ENCODE results near the gene PPAN.

PPAN gene

GRCh38 chr19:10141973-10142372 lies 35.8 kb downstream of the PPAN start:
- DNase-seq, result no peak

DNA sequence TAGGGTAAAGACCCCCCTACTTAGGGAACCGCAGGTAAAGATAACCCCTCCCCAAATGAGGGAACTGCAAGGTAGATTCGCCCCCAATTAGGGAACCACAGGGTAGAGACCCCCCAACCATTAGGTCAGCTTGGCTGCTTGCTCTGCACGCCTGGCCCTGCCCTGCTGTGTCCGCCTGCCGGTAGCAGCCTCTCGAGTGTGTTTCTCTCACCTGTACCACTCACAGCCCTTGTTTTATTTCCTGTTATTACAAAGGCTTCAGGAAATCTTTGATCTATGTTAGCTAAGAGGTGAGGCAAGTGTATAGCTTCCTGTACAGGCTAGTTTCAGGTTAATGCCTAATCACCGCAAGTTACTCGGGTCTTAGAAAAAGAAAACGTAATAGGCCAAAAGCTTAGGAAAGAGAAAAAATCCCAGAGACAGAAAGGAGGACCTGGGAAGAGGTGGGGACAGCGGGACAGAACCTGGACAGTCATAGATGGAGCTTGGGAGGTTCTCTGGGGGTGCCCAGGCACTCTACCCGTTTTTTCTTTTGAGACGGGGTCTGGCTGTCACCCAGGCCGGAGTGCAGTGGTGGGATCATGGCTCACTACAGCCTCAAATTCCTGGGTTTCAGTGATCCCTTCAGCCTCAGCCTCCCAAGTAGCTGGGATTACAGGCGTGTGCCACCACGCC lies 36.7 kb downstream of the PPAN start:
- no peak for DNase-seq

DNA sequence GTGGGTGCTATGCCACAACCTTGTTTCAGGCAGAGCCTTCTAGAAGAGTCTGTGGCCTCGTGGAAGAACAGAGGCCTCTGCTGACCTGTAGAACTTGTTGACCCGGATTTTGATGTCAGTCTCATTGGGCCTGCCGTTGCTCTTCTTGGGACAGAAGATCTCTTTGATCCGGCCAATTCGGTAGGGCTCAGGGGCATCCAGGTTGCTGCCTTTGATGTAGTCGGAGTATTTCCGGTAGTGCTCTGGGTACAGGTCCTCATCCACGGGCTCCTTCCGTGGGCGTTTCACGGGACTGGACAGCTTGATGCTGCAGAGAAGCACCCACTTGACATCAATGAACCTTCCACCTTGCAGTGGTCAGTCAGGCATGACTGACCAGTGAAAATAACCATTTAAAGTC lies 37.5 kb downstream of the PPAN start:
- DNase-seq, result no peak

GRCh38 chr19:10144361-10144760 lies 38.2 kb downstream of the PPAN start:
- DNase-seq, result no peak

DNA sequence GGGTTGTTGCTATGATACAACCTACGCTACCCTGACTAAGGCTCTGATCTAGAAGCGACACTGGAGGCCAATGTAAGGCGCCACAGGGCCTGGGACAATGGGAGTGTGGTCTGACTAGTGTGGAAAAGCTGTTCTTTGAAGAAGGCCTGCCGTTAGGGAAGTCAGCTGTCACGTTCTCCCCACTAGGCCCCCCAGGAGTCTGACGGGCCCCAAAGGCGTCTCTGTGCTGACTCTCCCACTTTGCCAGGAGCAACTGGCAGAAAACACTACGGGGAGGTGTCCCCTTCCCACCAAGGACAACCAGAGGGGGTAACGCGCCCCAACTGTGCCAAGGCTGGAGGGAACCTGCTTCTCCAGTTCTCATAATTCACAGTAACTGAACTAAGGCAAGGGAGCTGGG lies 38.9 kb downstream of the PPAN start:
- no peak for DNase-seq

DNA sequence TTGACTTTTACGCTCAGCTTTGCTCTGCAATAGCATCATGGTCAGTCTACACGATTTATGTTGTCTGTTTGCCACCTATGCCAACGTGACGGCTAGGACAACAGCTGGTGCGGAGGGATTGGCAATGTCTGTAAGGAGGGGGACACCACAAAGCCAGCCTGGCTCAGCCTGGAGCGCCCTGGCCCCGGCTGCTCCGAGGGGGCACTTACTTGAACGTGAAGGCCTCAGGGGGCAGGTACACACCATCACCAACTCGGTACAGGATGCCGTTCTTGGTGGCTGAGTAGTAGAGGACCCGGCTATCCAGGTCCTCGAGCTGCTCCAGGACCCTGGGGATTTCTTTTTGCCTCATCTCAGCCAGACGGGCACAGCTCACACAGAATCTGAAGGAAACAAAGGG lies 40.0 kb downstream of the PPAN start:
- DNase-seq, result no peak

GRCh38 chr19:10149427-10149826 lies 43.3 kb downstream of the PPAN start:
- no peak for DNase-seq

DNA sequence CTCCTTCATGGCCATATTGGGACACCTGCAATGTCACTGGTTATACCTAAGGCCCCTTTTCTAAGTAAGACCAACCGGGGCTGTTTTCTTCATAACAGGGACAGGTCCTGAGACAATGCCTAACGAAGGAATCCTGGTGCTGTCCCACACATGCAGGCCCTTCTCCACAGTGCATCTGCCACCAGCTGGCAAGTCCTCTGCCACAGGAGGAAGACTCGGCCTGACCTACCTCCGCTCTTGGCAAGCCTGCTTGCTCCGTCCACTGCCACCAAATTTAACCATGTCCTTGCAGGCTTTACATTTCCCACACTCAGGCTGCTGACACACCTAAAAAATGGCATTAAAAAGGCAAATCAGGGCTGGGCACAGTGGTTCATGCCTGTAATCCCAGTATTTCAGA lies 45.4 kb downstream of the PPAN start:
- DNase-seq, result no peak

DNA sequence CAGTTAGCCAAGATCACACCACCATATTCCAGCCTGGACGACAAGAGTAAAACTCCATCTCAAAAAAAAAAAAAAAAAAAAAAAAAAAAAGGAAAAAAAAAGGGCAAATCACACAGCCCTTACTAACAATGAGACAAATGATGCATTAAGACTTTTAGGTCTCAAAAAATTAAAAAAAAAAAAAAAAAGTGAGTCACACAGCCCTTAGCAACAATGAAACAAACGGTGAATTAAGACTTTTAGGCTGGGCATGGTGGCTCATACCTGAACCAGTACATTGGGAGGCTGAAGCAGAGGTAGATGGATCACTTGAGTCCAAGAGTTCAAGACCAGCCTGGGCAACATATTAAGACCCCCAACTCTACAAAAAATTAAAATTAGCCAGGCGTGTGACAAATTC lies 45.9 kb downstream of the PPAN start:
- DNase-seq, result no peak

GRCh38 chr19:10155839-10156238 lies 49.7 kb downstream of the PPAN start:
- no peak for DNase-seq

DNA sequence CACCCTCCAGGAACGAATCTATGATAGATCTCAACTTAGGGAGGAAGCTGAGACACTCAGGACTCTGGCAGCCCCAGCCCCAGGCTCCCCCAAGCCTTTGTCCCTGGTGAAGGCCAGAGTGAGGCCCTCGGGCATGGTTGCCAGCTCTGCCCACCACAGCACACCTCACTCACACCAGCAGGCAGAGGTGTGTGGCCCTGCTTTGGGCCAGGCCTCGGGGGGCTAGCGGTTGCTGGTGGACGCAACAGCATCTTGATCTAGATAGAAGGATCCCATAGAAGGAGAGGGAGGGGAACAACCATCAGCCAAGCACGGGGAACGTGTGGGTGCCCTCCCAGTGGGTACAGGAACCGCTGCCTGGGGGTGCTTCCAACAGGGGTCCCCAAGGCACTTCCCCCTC lies 51.9 kb downstream of the PPAN start:
- DNase-seq, result no peak

- no peak for DNase-seq
Measured at GRCh38 chr19:10158485-10158884, 52.3 kb downstream of the PPAN start.

GRCh38 chr19:10159610-10160009 lies 53.4 kb downstream of the PPAN start:
- DNase-seq, result no peak

Data from amniotic stem cell (primary cell).